Measurements from ENCODE around the gene FRS3.

FRS3 gene

DNA sequence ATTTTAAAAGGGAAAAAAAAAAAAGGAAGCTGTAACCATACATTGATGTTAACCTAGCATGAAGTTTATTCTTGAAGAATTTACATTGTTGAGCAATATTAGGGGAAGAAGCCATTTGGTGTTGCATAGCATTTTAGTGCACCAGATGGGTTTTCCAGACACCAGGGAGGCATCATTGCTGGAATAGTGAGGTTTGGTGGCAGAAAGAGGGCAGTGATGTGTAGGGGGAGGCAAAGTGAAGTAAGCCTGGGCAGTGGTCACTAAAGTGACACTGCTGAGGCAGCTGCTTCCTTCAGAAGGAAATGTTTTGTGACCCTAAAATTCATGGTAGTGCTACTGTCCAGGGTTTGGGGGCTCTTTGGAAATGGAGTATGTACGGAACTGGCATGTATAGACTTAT is 10.3 kb upstream of the FRS3 start:
- no peak for DNase-seq

DNA sequence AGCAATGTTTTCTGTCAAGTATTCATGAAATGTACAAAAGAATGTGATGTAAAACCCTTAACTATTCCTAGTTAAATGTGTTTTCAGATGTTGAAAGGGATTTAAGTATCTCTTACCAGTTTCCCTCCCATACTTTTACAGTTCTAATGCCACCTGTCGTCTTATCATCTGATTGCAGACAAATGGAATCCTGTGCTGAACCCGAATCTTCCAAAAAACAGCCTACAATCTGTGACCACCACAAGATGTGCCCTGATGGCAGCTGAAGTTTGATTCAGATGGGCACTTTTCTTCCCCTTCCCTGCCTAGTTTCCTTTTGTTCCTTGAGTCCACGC is 9.7 kb upstream of the FRS3 start:
- no peak for DNase-seq

DNA sequence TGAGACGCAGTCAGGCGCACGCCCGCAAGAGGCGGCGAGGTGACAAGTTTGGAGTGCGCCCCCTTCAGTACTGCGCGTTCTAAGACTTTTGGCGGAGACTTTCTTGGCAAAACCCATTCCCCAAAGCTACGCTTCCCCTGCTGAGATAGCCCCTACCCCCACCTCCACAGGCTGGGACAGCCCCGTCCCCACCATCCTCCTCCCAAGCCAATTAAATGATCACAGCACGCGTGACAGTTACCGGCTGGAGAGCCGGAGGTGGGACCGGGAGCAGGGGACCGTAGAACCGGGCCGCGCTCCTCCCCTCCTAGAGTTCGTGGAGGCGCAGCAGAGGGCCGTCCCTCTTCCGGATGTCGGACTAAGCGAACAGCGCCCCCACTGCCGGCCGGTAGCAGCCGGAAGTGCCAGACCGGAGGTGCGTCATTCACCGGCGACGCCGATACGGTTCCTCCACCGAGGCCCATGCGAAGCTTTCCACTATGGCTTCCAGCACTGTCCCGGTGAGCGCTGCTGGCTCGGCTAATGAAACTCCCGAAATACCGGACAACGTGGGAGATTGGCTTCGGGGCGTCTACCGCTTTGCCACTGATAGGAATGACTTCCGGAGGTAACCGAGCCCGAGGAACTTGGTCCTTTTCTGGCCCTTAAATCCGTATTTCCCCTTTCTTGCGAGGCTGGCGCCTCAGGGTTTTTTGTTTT is 7.7 kb upstream of the FRS3 start, which contains the start of gene TOMM6:
Gene TOMM6, plus strand, starts transcription at position 476 of the 699 bp plus-strand sequence. Its CDS starts 4 bp downstream, at position 480.
- peak; percentile 97 for DNase-seq

DNA sequence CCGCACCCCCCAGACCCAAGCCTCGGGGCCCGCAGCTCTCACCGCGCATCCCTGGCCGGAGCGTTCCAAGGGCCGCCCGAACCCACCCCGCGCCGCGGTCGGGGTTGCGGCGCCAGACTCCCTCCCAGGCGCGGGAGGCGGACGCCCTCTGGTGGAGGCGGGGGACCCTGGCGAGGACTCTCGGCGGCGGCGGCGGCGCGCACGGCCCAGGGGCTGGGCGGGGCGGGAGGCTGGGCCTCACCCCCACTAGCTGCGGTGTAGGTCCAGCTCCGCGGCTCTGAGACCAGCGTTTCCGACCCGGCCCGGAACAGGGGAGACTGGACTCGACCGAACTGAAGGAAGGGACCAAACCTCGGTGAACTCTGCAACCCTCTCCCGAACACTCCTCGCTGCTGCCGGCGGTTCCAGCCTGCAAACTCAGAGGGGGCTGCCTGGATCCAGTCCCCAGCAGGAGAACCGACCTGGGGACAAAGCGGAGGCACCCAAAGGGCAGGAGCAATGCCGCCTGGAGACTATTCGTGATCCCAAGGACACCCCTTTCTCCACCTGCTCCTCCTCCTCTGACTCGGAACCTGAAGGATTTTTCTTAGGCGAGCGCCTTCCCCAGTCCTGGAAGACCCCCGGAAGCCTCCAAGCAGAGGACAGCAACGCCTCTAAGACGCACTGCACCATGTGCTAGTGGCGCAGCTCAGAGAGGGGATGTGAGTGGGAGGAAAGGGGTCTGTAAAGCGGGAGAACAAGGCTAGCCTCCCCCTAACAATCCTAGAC is 6.9 kb upstream of the FRS3 start:
- peak; percentile 91 for DNase-seq

DNA sequence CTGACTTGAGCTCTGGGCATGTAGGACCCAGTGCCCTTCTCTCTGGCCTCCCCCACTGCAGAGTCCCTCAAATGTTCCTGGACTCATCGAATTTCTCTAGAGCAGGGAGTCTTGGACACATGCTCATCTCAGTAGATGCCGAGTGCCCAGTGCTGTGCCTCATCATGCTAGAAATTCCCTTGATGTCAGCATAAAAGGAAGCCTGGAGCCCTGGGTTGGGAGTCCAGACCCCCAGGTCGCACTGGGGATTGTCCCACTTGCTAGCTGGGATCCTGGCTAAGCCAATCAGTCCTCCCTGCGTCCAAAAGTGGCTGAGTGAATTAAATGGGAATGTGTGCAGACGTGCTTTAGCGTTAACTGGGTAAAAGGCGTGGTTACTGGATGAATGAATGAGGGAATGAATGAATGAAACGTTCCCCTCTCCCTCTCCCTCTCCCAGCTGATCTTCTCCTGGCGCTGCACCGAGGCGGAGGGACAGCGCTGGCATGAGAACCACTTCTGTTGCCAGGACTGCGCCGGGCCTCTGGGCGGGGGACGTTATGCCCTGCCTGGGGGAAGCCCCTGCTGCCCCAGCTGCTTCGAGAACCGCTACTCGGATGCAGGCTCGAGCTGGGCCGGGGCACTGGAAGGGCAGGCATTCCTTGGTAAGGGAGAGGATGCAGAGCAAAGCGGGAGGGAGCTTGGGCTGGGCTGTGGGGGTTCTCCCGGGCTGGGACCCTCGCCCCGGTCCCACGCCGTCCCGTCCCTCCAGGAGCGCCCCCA is 6.2 kb upstream of the FRS3 start:
- DNase-seq: no peak

DNA sequence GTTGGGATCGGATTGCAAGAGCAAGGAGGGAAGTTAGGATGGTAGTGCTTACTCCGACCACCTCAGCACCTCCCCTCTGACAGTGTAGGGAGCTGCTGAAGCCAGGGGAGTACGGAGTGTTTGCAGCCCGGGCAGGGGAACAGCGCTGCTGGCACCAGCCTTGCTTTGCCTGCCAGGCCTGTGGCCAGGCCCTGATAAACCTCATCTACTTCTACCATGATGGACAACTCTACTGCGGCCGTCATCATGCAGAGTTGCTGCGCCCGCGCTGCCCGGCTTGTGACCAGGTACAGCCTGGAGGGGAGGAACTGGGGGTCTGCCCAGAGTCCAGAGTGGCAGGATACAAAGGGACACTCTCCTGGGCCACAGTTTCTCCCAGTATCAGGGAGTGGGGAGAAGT is 5.6 kb upstream of the FRS3 start:
- DNase-seq: no peak

DNA sequence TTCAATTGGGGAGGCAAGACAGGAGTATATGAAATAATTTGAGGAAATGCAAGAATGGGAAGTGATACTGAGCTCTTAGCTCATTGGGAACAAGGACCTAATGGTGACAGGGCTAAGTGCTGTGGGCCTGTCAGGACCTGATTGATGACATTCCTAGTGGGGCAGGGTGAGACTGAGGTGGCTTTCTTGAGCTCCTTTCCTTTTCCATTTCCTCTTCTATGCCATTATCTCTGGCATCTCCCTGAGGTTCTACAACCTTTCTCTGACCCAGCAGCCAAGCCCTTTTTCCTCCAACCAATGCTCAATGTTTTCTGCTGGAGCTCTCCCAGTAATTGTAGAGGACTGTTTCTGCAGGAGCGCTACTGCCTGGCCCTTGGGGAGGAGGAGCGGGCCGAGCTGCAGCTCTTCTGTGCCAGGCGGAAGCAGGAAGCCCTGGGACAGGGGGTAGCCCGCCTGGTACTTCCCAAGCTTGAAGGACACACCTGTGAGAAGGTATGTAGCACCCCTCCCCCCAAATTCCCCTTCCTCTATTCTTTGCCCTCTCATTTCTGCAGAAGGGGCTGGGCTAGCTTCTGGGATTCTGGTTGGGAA is 5.0 kb upstream of the FRS3 start:
- no peak for DNase-seq

DNA sequence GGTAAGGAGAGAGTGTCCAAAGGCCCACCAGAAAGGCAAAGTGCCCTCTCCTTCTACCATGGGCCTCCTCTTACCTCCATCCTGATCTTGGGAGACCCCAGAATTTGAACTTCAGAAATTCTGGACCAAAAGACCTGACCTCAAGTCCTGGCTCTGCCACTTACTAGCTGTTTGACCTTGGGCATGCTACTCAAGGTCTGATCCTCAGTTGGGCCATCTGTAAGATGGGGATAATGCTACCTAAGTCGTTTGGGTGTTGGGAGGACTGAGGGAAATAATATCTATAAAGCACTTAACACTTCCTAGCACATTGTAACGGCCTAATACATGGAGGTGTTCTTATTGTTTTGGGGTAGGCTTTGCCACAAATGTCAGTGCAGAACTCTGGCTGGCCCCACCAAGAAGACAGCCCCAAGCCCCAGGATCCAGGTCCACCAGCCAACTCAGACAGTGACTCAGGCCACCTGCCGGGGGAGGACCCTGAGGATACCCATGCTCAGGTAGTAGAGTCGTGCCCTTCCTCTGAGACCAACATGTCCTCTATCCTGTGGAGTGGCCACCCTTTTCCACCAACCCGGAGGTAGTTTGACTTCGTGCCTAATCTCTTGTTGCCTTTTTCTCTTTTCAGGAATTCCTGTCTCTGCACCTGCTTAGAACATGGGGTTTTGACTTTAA is 3.5 kb upstream of the FRS3 start:
- DNase-seq: no peak

DNA sequence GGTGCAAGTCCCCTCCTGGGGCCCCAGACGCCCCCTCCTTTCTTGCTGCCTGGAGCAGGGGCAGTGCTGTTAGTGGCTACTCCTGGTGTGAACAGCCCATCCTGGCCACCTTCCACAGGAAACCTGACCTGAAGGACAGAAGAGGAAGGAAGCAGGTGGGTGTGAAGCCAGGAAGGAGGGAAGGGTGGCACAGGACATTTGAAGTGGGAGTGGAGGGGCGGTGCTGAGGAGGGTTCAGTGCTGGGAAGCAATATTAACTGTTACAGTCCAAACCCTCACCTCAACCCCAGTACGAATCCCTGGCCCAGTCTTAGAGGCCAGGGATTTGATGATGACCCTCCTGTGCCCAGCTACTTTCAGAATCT is 1.6 kb upstream of the FRS3 start:
- DNase-seq: no peak

DNA sequence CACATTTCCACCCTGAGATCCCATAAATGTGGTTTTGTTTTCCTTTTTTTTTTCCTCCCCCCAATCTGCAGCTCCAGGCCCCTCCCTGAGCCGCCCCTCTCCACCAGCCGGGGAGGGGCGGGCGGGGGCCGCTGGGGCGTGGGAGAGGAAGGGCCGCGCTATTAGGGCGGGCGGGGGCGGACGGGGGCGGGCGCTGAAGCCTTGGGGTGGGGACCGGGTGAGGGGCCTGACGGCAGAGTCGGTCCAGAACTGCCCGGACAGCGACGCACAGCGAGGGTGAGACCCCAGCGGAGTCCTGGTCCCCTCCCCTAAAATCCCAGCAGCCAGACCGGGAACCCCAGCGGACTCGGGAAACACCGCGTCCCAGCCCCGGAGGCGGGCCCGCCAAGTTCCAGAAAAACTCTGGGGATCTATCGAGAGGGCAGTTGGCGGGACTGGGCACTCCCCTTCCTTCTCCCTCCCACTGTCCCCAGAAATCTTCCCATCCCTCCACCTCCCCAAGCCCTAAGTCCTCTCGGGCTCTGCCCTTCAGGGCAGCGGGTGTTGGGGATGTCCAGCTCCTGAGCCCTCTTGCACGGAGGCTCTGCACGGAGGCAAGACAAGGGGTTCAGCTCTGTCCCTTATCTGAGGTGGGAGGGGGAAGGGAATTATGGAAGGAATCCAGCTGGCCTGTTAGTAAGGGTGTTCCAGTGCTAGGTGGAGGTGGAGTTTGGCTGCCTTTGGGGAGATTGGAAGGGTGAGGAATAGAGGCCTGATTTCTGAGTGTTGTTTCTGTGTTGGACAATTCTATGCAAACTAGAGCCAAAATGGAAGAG is 1.1 kb upstream of the FRS3 start, which contains the start of gene PRICKLE4:
Gene PRICKLE4, plus strand, starts transcription at position 232 of the 815 bp plus-strand sequence. CDS start 2,692 bp downstream, outside the sequence.
- DNase-seq: no peak

DNA sequence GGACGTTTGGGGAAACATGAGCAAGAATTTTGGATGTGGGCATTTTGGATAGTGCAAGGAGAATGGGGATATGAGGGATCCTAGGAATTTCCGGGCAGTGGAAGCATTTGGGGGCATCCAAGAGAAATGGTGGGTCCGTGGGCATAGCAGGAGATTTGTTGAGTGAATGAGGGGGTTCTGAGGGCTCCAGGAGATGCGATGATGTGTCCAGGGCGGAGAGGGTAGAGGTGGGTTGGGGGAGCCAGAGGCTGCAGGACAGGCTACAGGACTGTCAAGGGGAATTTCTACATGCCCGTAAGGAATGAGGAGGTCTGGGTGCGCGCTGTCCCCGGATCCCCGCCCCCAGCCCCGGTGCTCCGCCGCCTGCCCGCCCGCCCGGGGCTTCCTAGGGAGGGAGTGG is 364 bp downstream of the FRS3 start:
- DNase-seq: no peak

DNA sequence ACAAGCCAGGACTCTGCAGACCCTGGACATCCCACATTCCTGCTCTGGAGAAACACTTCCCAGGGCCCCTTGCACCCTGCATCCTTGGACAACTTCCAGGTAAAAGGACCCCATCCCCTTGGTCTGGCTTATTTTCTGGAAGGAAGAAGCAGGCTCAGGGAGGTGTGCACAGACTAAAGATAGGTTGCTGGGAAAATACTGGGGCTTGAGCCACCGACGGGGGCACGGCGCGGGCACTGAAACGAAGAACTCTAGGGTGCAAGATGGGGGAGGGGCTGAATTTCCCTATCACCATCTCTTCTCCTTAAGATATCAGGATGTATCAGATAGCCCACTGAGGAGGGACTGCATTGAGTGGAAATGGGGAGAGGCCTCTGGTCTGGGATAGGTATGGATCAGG is 805 bp downstream of the FRS3 start:
- DNase-seq: no peak

DNA sequence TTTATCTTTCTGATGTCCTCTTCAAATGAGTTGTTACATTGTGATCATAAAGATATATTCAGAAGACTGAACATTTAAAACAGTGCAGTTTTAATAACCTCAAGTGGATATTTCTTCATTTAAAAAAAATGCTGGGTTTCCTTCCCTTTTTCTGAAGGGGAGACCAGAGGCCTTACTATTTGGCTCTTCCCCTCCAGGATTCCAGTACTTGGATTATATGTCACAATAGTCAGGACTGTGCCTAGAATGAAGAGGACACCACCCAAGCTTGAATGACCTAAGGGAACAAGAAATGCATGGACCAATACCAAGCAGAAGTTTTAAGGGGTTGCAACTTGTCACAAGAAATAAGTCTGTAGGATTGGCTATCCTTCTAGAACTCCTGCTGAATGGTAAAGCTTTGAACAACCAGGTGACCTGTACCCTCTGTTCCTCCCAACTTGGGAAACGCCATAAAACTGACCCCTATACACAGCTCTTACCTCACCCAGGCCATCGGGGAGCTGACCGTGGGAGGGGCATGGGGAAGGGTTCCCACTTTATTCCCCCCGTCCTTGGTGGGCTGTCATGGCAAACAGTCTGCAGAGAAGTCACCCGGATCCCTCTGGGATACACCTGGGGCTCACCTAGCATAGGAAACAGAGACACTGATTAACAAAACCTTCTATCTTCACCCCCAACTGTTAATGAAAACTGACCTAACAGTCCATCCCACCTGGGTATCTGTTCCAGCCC is 2.0 kb downstream of the FRS3 start:
- no peak for DNase-seq

DNA sequence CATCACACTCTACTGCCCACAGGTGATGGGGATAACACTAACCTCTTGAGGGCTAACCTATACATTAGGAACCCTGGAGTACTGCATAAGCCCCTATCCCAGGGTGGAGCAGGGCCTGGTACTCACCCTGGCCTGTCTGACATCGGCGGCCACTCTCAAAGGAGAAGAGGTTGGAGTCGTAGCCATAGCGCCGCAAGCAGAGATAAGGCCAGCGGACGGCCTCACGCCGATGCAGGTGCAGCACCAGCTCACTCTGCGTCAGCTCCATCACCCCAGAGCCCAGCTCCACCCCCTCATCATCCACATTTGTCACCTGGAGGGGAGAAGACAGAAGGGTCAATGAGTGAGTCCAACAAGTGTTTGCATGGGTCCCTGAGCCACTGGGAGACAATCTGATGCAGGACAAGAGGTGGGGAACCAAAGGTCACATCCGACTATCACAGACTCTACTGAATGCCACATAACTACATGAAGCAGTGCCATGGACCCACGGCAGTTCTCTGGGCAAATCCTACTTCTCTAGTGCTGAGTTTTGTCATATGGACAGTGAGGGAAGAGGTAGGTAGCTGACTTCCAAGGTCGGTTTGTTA is 4.3 kb downstream of the FRS3 start:
- no peak for DNase-seq

DNA sequence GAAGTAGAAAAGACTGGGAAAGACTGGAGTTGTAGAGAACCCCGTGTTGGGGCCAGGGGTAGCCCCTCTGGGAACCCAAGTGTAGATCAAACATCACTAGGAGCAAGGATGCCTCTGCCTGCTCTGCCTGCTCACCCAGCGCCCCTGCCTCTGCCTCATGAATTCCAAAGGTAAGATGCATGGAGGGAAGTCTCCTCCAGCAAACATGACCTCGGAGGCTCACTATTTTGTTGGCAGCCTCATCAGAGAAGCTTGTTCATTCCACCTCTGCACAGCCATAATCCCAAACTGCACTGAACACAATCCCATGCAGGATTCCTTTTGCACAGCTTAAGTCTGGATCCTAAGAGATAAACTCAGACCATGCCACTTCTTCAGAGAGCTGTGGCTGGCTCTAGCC is 4.9 kb downstream of the FRS3 start:
- DNase-seq: no peak

DNA sequence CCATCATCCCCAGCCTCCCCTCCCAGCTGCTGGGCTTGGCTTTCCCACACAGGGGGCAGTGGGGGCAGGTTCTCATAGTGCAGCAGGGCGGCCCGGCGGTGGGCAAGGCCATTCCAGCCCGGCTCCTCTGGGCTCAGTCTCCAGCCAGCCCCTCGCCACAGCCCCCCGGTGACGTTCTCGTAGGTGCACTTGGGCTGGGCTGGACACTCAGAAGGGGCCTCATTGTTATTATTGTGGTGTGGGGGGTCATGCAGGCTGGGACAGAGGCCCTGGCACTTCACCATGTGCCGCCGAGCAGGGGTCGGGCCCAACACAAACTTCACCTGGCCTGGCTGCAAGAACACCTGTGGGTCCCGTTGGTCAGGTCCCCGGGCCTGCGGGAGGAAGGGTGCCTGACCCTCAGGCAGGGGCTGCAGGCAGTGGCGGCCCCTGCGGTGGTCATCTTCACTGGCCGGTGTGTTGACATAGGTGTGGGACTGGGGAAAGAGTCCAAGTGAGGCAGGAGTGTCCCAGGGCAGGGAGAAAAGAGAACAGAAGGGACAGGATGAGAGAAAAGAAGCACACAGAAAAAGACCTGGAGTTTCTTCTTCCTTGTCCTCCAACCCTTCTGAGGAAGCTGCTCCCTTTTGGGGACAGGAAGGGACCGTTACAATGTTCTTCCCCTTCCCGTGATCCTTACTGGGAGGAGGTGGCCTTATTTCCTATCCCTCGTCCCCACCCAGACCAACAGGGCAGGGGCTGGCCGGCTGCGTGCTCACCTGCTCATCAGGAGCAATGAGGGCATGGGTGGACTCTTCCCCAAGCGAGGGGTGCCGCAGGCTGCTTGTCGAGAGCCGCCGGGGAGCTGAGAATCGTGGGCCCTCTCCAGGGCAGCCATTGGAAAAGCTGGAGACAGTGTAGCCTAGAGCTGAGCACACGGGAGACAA is 8.4 kb downstream of the FRS3 start:
- no peak for DNase-seq

DNA sequence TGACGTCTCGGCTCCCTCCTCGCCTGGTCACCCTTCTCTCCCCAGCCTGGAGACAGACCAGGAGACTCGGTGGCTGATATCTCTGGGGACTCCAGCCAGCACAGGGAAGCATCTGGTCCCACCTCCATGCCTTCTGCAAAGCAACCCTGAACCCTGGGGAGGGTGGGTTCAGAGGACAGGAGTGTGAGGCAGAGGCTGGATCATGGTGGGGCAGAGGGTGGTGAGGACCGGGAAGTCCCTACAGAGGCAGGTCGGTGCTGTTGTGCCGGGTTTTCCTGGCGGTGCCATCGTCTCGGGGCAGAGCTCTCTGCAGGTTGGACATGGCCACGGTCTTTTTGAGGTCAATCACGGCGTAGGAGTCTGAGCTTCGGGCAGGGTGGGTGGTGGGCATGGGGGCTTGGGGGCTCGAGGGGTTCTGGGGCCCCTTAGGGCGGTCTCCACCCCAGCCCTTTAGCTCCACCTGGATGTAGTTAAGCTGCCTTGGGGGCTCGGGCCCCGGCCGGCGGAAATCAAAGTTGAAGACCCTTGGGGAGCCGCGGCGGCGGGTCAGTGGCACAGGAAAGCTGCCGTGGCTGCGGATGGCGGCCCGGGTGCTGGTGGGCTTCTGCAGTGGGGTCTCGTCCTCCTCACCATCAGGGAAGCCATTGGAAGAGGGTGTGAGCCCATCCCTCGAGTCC is 9.2 kb downstream of the FRS3 start:
- DNase-seq: no peak

DNA sequence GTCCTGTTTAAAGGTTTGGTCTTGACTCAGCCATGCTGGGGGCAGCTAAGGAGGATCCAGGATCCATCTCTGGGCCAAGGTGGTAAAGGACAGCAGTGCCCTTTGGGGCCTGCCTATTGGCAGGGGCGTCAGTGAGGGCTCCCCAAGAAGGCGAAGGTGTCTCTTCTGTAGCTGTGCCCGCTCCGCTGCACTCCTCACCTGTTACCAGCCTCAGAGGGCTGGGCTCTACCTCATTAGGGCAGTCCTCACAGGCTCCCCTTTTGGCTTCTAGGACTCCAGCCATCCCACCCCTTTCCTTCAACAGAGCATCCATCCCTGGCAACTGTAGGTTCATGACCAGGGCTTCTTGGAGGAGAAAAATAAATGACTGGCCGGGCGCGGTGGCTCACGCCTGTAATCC is 10.3 kb downstream of the FRS3 start:
- no peak for DNase-seq
